Stimulated activated naive CD4-positive, alpha-beta T cell treated with Interleukin-2 at 50 U/mL for 16 hours (primary cell): ENCODE results near the gene CMTM3.
"Not testable (repeated sequence)": the region's sequence is repeated elsewhere in the genome, so short reads cannot be mapped to it uniquely, and the experiment has no call there.

Experiments used
- DNase-seq: peaks from one replicate; lab custom pipeline; 2025; lab: John Stamatoyannopoulos, UW

The CMTM3 gene

DNA sequence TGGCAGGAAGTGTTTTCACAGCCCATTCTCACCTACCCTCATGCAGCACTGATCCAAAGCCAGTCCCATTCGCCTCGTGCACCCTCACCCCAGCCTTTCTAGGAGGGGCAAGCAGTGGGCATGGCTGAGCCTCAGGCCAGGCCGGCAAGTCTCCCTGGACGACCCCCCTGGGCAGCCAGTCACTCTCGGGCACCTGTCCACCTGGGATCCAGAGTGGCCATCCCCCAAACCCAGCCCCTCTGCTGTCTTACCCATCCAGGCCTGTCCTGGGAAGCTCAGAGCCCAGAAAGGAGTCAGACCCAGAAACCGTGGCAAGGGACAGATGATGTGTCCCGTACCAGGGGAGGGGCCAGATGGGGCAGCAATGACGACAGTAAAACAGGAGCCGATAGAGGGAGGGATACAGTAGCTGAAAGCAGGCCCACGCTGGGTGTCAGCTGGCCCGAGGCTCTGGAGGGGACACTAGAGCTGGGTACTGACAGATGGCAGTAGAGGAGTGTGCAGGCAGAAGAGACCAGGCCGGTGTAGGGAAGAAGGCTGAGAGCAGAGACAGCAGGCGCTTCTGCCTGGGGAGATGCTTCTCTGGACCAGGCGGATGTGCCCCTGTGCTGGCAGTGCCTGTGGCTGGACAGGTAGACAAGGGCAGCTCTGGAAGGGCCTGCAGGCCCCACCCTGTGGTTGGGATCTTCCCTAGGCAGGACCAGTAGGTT lies 5.8 kb downstream of the CMTM3 start:
- DNase-seq: no peak

DNA sequence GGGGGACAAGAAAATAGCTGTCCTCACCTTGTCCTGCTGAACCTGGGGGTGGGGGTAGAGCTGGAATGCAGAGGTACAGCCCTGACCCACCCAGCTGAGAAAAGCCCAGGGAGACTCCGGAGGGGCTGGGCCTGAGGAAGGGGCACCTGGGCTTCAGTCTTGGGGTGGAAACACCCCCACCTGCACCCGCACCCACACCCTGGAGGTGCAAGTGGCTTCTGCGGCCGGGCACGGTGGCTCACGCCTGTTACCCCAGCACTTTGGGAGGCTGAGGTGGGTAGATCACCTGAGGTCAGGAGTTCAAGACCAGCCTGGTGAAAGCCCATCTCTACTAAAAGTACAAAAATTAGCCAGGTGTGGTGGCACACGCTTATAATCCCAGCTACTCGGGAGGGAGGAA lies 7.4 kb downstream of the CMTM3 start:
- DNase-seq: not testable (repeated sequence)

DNA sequence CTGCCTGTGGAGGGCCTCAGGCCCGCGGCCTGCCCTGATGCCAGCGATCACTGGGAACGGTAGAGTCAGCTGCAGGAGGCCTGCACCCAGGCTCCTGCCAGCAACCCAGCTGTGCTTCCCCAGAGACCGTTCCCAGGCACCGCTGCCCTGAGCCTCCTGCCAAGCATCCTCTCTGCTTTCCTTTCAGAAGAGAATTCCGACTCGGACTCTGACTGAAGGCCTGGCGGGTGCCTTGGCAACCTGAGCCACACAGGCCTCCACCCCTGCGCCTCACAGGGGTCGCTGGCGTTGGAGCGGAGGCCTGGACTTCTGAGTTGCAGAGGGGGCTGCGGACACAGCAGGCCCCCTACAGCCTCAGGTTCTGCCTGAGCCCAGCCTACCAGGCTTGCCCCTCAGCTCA lies 7.9 kb downstream of the CMTM3 start:
- no peak for DNase-seq

DNA sequence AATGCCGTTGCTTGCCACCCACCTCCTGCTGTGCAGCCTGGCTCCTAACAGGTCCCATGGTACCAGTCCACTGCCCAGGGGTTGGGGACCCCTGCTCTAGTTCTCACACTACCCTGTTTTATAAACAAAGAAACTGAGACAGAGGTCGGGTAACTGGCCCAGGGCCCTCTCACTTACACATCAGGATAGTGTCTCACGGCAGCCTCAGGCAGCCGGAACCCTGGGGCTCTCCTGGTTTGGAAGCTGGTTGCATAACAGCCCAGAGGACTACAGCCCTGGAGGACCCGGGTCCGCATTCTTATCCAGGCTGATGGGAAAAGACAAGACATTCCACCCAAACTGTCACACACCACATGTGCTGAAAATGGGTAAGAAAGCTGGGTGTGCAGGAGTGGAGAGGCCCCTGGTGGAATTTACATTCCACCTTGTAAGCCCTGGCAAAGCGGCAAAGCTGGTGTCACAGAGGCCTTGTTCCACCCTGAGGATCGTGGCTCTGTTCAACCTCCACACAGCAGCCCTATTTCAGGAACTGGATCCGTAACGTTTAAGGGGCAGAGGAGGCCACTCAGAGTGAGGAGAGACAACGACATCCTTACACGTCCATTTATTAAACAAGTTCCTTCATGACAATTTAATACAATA lies 9.8 kb downstream of the CMTM3 start:
- no peak for DNase-seq

DNA sequence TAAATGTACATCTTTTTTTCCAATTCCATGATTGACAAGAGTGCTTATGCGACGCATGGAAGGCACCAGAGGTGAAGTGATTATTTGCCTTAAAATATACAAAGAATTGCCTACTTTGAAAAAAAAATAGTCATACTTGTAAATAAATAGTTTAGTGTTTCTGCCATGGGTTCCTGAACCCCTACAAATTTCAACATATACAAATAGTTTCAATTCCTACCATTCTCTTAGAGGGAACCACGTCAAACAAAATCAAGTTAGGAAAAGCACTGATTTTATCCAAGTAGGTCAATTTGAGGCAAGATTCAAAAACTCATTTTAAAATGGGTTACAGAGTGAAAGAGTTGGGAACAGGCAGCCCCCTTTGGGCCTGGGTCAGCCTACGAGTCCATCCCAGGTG lies 11.7 kb downstream of the CMTM3 start:
- no peak for DNase-seq

DNA sequence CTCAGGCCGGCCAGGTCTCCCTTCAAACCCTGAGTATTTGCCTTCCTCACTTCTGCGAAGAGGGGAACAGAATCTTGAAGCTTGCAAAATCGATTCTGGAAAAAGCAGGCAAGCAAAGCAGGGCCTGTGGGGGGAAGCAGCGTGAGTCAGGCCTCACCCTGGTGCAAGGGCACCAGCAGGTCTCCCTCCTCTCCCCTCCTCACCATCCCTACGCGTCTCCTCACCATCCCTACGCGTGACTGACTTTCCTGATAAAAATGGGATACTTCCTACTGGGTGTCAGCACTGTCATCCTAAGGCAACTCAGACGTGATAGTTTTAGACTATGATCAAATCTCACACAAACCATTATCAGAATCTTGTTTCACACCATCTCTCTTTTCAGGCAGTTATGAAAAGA lies 12.1 kb downstream of the CMTM3 start:
- DNase-seq: no peak

DNA sequence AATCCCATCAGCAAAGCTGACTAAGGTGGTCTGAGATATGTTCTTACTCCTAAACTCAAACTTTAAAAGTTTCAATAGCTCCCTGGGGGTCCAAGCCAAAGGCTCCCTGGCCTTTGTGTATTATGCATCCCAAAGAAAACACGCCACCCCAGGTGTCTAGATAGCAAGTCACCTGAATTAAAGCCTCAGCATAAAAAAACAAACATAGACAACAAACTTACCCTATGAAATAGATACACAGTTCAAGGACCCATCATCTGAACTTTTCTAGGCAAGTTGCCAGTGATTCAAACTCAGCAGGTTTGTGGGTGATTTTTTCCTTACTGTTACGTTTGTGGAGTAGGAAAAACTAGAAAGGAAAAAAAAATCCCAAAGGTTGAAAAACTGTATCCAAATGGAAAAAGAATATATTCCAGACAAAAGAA lies 12.5 kb downstream of the CMTM3 start:
- no peak for DNase-seq

DNA sequence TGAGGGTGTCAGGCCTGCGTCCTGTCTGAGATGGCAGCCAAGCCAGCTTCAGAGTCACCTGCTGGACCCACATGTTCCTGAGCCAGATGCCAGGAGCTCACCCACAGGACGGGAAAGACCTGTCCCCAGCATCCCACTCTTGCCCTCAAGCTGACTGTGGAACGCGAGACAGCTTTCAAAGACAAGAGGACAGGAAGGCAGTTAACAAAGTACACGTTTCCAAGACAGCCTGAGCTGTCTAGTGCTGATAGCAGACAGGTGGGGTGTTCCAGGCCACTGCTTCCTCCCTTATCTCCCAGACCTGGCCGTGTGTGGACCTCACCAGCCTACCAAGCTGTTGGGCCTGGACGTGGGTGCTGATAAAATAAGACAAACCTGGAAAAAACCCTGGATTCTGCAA lies 13.2 kb downstream of the CMTM3 start:
- no peak for DNase-seq

DNA sequence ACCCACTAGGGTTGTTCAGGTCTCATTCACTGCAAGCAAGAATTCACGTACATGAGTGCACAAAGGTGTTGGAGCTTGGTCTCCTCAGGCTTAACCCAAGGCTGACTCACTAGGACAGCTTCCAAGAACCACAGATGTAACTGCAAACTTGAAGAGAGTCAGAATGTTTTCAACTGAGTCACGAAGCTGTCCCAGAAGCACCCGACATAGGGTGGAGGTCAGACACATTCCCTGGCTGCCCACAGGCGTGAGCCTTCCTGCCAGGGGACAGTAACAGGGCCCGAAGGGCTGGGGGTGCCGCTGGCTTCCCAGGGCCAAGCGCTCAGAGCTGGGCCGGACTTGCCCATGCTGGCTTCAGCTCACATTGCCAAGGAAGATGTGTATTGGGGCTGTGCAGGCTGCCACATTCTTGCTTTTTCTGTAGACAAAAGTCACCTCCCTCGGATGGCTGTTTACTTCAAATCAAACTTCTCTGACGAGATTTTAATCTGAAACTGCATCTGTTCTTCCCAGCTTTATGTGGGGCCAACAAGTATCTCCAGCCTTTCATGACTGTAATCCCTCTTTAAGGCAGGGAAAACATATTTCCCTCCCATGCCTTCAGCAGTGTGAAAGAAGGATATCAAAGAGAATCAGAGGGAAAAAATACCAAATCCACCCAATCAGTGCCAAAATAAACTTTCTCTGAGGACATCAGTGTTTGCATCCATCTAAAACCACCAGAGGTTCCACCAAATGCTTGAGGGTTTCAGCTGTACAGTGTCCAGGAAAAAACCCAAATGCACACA lies 14.3 kb downstream of the CMTM3 start:
- DNase-seq: no peak

DNA sequence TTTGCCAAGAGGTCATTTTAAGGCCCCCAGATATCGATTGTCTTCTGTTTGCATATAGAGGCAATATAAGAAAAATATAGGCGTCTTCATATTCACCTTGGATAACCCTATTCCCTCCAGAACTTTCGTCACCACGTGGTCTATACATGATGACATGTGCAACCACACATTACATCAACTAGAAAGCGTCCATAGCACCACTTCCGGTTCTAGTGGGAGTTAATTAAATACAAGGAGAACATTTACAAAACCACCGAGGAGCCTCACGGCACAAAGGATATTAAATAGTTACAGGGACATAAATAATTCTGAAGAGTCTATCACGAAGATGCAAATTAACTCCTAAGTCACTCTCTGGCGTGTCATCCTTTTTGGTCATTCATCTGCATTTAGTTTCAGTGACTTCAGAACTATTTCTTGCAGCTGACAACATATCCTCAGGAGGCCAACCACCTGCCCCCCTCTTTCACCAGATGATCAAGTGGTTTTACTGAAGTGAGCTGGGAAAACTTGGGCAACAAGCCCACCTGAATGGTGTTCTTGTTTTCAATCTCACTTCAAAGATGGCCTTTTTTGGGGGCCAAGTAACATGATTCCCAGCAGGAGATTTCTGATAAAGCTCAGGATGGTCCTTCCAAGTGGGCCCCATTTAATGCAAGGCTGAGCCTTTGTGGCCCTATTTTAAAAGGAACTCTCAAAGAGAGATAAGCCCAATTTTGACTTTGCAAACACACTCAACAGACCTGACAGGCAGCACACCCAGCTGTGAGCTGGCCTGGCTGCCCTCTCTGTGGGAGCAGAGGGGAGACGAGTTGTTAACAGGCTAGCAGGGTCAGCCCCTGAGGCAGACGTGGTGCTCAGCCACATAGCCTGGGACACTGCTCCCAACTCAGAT lies 15.3 kb downstream of the CMTM3 start:
- no peak for DNase-seq

DNA sequence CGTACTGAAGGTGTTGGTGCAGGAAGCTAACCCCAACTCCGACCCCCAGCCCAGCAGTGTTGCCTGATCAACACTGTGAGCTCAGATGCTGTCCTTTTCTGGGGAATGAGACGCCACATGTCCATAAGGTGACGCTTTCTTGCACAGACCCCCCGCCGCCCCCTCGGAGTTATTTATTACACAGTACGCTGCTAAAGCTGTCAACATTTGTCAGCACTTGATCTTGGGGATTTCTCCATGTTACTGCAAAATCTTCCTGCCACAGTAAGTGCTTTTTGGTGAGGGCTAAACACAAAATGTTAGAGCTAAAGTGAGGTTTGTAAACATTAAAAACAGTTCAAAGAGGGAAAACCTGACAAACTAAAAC lies 15.9 kb downstream of the CMTM3 start:
- no peak for DNase-seq

DNA sequence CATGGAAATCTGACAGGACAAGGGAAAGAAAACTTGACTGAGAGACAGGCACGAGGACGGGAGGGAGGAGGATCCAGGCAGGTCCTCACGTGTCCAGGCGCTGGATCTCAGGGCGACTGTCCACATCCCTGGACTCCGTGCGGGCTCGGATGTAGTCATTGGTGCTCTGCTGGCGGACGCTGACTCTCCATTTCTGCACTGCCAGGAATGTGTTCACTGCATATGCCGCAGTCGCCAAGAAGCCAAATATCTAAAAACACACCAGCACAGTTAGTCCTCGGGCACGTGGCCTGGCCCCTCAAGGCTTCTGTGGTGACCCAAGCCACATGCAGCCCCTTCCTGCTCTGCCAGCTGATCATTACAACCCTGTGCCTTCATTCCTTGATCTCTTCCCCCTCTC lies 17.5 kb downstream of the CMTM3 start:
- no peak for DNase-seq

DNA sequence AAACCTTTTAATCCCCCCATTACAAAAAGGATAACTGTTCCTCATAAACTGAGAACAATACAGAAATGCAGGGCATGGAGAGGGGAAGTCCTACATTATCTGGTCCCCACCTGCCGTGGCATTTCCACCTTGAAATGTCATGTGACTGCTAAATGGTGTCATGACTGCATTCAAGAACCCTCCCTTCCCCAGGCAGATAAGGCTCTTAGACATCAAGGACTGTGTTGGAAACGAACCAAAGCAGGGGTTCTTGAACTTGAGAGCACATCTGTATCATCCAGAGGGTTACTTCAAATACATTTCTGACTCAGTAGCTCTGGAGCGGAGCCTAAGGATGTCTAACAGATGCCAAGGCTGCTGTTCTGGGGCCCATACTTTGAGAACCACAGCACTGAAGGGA lies 18.4 kb downstream of the CMTM3 start:
- DNase-seq: no peak

DNA sequence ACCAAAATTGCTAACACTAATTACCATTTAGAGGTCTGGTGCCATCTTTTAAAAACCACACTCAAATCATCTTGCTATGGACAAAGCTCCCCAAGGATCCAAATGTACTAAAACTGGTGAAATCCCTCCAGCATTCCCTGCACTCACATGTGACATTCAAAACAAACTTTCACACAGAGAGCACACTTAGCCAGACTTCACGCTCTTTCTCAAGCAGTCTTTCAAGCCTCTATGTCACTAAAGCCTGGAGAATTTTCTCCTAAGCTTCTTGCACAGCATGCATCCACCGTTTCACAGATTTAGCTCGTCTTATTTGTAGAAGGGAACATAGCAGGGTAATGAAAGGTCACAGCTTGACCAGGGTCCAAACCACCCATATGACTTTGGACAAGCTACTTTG lies 19.3 kb downstream of the CMTM3 start:
- no peak for DNase-seq

DNA sequence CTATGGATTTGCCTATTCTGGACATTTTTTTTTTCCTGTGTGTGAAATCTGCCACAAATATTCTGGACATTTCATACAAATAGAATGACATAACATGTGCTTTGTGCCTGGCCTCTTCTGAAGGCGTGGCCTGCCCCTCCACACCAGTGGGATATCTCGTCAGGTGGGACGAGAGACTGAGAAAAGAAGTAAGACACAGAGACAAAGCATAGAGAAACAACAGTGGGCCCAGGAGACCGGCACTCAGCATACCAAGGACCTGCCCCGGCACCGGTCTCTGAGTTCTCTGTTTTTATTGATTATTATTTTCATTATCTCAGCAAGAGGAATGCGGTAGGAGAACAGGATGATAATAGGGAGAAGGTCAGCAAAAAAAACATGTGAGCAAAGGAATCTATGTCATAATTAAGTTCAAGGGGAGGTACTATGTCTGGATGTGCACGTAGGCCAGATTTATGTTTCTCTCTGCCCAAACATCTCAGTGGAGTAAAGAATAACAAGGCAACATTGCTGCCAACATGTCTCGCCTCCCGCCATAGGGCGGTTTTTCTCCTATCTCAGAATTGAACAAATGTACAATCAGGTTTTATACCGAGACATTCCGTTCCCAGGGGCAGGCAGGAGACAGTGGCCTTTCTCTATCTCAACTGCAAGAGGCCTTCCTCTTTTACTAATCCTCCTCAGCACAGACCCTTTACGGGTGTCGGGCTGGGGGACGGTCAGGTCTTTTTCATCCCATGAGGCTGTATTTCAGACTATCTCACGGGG lies 23.3 kb downstream of the CMTM3 start:
- DNase-seq: not testable (repeated sequence)

DNA sequence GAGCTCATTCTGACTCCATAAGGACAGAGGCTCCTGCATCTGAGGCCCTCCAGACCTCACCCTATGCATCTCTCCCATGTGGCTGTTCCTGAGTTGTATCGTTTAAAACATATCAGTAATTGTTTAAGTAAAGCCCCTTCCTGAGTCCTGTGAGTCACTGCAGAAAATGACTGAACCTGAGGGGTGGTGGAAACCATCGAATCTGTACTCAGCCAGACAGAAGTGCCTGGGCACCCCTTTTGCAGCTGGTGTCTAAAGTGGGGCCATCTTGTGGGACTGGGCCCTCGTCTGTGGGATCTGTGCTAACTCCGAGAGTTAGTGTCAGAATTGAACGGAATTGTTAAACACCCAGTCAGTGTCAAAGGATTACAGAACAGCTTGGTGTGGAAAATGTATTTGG lies 25.4 kb downstream of the CMTM3 start:
- DNase-seq: no peak

DNA sequence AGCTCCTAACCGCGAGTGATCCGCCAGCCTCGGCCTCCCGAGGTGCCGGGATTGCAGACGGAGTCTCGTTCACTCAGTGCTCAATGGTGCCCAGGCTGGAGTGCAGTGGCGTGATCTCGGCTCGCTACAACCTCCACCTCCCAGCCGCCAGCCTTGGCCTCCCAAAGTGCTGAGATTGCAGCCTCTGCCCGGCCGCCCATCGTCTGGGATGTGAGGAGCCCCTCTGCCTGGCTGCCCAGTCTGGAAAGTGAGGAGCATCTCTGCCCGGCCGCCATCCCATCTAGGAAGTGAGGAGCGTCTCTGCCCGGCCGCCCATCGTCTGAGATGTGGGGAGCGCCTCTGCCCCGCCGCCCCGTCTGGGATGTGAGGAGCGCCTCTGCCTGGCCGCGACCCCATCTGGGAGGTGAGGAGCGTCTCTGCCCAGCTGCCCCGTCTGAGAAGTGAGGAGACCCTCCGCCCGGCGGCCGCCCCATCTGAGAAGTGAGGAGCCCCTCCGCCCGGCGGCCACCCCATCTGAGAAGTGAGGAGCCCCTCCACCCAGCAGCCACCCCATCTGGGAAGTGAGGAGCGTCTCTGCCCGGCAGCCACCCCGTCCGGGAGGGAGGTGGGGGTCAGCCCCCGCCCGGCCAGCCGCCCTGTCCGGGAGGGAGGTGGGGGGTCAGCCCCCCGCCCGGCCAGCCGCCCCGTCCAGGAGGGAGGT lies 26.2 kb downstream of the CMTM3 start:
- DNase-seq: not testable (repeated sequence)

DNA sequence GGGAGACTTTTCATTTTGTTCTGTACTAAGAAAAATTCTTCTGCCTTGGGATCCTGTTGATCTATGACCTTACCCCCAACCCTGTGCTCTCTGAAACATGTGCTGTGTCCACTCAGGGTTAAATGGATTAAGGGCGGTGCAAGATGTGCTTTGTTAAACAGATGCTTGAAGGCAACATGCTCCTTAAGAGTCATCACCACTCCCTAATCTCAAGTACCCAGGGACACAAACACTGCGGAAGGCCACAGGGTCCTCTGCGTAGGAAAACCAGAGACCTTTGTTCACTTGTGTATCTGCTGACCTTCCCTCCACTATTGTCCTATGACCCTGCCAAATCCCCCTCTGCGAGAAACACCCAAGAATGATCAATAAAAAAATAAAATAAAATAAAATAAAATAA lies 27.1 kb downstream of the CMTM3 start:
- DNase-seq: not testable (repeated sequence)

DNA sequence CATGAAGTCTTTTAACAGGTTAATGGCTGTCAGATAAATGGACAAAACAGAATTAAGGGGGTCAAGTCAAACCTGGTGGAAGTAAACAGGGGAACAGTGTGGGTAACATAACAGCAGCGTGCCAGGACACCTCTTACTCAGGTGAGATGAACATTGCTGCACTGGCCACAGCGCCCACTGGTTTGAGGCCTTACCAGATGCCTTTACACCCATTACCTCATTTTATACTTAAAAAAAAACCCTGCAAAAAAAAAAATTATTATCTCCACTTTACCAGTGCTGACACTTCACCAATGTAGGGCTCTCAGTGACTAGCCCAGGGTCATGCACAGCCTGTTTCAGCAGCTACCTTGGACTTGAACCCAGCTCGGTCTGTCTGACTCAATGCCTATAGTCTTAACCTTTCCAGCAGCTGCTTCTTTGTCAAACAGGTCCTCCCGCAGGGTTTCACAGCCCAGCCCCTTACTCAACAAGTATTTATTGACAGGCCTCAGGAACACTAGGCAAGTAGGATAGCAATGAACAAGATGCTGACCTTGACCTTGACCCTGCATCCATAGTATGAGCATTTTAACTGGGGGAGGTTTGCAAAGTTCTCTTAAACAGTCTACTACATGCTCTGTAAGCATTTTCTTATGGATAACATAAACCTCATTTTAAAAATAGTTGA lies 30.2 kb downstream of the CMTM3 start:
- DNase-seq: no peak

DNA sequence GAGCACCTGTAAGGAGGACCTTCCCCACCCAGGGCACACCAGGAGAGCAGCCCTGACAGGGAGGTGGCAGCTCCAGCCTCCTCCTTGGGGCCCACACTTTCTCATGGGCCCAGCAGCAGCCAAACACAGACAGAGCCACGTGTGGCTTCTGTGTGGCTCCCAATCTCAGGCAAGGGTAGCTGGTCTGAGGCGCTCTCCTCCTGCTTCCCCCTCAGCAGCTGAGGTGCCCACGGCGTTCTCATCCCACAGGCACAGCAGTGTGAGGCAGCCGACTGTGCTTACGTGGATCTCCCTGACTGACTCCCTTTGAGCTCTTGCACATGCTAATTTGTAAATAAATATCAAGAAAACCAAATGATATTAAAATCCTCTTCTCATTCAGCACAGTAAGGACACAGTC lies 30.9 kb downstream of the CMTM3 start:
- DNase-seq: no peak
